SK-N-DZ (cell line): ENCODE data around the gene NADK2. TPM values are rescaled to one million over a fixed set of nuclear protein-coding genes. Genes with fewer than 3 reads are reported as not detected.
"Not testable (repeated sequence)": the region's sequence is repeated elsewhere in the genome, so short reads cannot be mapped to it uniquely, and the experiment has no call there.

Experiments
- DNase-seq: peaks from one replicate; pipeline ENCODE4 v3.0.0-alpha.2; 2015; ENCODE audit warnings: low spot score
- polyA plus RNA-seq, 2 experiments: library from polyadenylated mRNA; depleted of rRNA; stranded (reverse); fragments of >200 nt; gene quantifications; 2 replicates each; pipeline ENCODE4 v1.2.3, GENCODE V29; 2014

The NADK2 gene
- 16.2 and 16.8 TPM in 2 replicates for polyA plus RNA-seq (2014; cell fraction: cytosol; rRNA removed)
- 10.5 and 13.3 TPM in 2 replicates for polyA plus RNA-seq (2014; cell fraction: nucleus; rRNA removed)

- DNase-seq = peak; percentile 96
Observed at GRCh38 chr5:36241631-36242533, at the start of gene NADK2. NADK2 (minus strand) TSS chr5:36241925; CDS start chr5:36241798, 127 bp downstream.

- DNase-seq = no peak
Observed at GRCh38 chr5:36285837-36286615, 44.3 kb upstream of the NADK2 start.

GRCh38 chr5:36283775-36284174, 42.0 kb upstream of the NADK2 start:
- DNase-seq = not testable (repeated sequence)

GRCh38 chr5:36281626-36282025, 39.9 kb upstream of the NADK2 start:
- DNase-seq = no peak

- DNase-seq = no peak
Observed at GRCh38 chr5:36279054-36279698, 37.5 kb upstream of the NADK2 start.

- no peak for DNase-seq
Observed at GRCh38 chr5:36277521-36278176, 35.9 kb upstream of the NADK2 start.

GRCh38 chr5:36276864-36277263, 35.1 kb upstream of the NADK2 start:
- no peak for DNase-seq

- DNase-seq = no peak
Observed at GRCh38 chr5:36273809-36274526, 32.2 kb upstream of the NADK2 start.

GRCh38 chr5:36272136-36272690, 30.5 kb upstream of the NADK2 start:
- no peak for DNase-seq

- no peak for DNase-seq
Observed at GRCh38 chr5:36270876-36271575, 29.3 kb upstream of the NADK2 start.

- DNase-seq = no peak
Observed at GRCh38 chr5:36270175-36270574, 28.4 kb upstream of the NADK2 start.

GRCh38 chr5:36269478-36269877, 27.8 kb upstream of the NADK2 start:
- no peak for DNase-seq

- no peak for DNase-seq
Observed at GRCh38 chr5:36267905-36268304, 26.2 kb upstream of the NADK2 start.

GRCh38 chr5:36264202-36264760, 22.6 kb upstream of the NADK2 start:
- no peak for DNase-seq

- DNase-seq = no peak
Observed at GRCh38 chr5:36261186-36261585, 19.5 kb upstream of the NADK2 start.

- DNase-seq = no peak
Observed at GRCh38 chr5:36253575-36253974, 11.8 kb upstream of the NADK2 start.

GRCh38 chr5:36252722-36253365, 11.1 kb upstream of the NADK2 start:
- DNase-seq = no peak

- DNase-seq = no peak
Observed at GRCh38 chr5:36251218-36251617, 9.5 kb upstream of the NADK2 start.

- no peak for DNase-seq
Observed at GRCh38 chr5:36250427-36250826, 8.7 kb upstream of the NADK2 start.
